Endothelial cell of umbilical vein (primary cell): ENCODE data around the gene PRKAR2B.

Source experiments
- EZH2 ChIP-seq: IDR thresholded peaks from 2 replicates; pipeline ENCODE4 v1.6.1; 2012; ENCODE audit warnings: borderline replicate concordance, low read depth, mild to moderate bottlenecking, moderate library complexity, low read length, inconsistent platforms; ENCODE audit not compliant: severe bottlenecking
- FOS ChIP-seq: IDR thresholded peaks from 2 replicates; pipeline ENCODE4 v1.6.1; 2011; ENCODE audit warnings: mild to moderate bottlenecking, low read length, moderate library complexity, borderline replicate concordance; ENCODE audit not compliant: insufficient read depth
- GATA2 ChIP-seq: IDR thresholded peaks from 2 replicates; pipeline ENCODE4 v1.7.0; 2011; ENCODE audit warnings: low read depth, mild to moderate bottlenecking, moderate library complexity, mixed read lengths, low read length; ENCODE audit not compliant: insufficient read length, insufficient read depth
- JUN ChIP-seq: IDR thresholded peaks from 2 replicates; pipeline ENCODE4 v1.6.1; 2011; ENCODE audit warnings: borderline replicate concordance, low read depth; ENCODE audit not compliant: insufficient read length, insufficient read depth
- MAX ChIP-seq: IDR thresholded peaks from 2 replicates; pipeline ENCODE4 v1.6.1; 2011; ENCODE audit not compliant: insufficient read depth, insufficient read length
- MYC ChIP-seq: IDR thresholded peaks from one replicate; pipeline ENCODE4 v1.6.1; 2011; ENCODE audit warnings: mild to moderate bottlenecking, low read depth, low read length
- POLR2A ChIP-seq: IDR thresholded peaks from 2 replicates; pipeline ENCODE4 v1.6.1; 2012; ENCODE audit warnings: low read depth, mild to moderate bottlenecking, control low read depth, low read length
- POLR2AphosphoS5 ChIP-seq: IDR thresholded peaks from 2 replicates; pipeline ENCODE4 v1.6.1; 2012; ENCODE audit warnings: low read depth, mild to moderate bottlenecking, control low read depth, low read length, moderate library complexity; ENCODE audit not compliant: insufficient read depth
- TF ChIP-seq, protein P1 (sequence below), 2 donors: IDR thresholded peaks; 1 replicate in 1 of 2; 2 replicates in 1 of 2; pipeline ENCODE4 v1.5.1; 2011; ENCODE audit warnings: low read length in 2 of 2, mild to moderate bottlenecking in 2 of 2, moderate library complexity in 2 of 2, control low read depth in 1 of 2, inconsistent platforms in 1 of 2, low read depth in 1 of 2; ENCODE audit not compliant: insufficient read depth in 1 of 2; ENCODE audit errors: extremely low read depth in 1 of 2

GRCh38 chr7:107077699-107078516 lies 33.4 kb downstream of the PRKAR2B start:
- TF ChIP-seq, protein P1, sequence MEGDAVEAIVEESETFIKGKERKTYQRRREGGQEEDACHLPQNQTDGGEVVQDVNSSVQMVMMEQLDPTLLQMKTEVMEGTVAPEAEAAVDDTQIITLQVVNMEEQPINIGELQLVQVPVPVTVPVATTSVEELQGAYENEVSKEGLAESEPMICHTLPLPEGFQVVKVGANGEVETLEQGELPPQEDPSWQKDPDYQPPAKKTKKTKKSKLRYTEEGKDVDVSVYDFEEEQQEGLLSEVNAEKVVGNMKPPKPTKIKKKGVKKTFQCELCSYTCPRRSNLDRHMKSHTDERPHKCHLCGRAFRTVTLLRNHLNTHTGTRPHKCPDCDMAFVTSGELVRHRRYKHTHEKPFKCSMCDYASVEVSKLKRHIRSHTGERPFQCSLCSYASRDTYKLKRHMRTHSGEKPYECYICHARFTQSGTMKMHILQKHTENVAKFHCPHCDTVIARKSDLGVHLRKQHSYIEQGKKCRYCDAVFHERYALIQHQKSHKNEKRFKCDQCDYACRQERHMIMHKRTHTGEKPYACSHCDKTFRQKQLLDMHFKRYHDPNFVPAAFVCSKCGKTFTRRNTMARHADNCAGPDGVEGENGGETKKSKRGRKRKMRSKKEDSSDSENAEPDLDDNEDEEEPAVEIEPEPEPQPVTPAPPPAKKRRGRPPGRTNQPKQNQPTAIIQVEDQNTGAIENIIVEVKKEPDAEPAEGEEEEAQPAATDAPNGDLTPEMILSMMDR (IDR thresholded peaks at IDR 0.05; ENCODE audit: extremely low read depth in 1 of 2, insufficient read depth in 1 of 2, low read depth in 1 of 2, low read length in 2 of 2): no peak
- no peak for TF ChIP-seq POLR2A
- TF ChIP-seq EZH2: no peak
- no peak for TF ChIP-seq MAX
- TF ChIP-seq POLR2AphosphoS5: no peak
- no peak for TF ChIP-seq JUN
- TF ChIP-seq GATA2: no peak
- no peak for TF ChIP-seq FOS
- no peak for TF ChIP-seq MYC
